NCI-H226 (cell line): ENCODE measurements around the gene SFXN3.

Experiments used
- DNase-seq: peaks from one replicate; pipeline ENCODE4 v3.0.0-alpha.2; 2015

The SFXN3 gene, protein sequence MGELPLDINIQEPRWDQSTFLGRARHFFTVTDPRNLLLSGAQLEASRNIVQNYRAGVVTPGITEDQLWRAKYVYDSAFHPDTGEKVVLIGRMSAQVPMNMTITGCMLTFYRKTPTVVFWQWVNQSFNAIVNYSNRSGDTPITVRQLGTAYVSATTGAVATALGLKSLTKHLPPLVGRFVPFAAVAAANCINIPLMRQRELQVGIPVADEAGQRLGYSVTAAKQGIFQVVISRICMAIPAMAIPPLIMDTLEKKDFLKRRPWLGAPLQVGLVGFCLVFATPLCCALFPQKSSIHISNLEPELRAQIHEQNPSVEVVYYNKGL

DNA sequence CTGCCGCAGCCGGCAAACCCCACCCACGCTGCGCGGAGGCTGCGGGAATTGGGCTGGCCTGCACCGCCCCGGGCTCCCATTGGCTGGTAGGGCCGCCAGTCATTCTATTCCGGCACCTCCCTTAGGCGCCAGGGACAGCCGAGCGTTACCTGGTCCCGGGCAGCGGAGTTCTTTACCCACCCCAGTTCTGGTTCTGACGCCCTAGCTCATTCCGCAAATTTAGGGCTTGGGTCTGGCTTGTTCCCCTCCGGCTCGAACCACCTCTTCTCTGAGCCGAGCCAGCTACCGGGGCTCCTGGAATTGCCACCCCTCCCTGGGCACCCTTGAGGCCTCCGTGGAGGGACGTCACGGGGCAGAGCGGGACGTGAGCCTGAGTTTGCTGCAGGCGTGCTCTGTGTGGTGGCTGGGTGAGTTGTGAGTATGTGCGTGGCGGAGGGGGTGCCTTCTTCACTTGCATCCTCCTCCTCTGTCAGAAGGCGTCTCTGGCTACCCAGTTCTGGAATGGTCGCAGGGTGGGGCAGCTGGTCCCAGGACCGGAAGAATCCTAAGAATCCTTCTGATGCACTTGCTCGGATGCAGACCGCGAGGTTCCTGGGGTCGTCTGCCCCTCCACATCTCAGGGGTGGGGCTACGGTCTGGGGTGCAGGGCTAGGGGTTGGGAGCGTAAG is at the start of gene SFXN3, which contains the start of gene PDZD7:
SFXN3 (plus strand) TSS at position 107 of the 668 bp plus-strand sequence. CDS start 3,461 bp downstream, outside the sequence.
PDZD7 (minus strand) TSS at position 2 of the 668 bp plus-strand sequence. CDS start 910 bp downstream, outside the sequence.
- peak; percentile 86 for DNase-seq

DNA sequence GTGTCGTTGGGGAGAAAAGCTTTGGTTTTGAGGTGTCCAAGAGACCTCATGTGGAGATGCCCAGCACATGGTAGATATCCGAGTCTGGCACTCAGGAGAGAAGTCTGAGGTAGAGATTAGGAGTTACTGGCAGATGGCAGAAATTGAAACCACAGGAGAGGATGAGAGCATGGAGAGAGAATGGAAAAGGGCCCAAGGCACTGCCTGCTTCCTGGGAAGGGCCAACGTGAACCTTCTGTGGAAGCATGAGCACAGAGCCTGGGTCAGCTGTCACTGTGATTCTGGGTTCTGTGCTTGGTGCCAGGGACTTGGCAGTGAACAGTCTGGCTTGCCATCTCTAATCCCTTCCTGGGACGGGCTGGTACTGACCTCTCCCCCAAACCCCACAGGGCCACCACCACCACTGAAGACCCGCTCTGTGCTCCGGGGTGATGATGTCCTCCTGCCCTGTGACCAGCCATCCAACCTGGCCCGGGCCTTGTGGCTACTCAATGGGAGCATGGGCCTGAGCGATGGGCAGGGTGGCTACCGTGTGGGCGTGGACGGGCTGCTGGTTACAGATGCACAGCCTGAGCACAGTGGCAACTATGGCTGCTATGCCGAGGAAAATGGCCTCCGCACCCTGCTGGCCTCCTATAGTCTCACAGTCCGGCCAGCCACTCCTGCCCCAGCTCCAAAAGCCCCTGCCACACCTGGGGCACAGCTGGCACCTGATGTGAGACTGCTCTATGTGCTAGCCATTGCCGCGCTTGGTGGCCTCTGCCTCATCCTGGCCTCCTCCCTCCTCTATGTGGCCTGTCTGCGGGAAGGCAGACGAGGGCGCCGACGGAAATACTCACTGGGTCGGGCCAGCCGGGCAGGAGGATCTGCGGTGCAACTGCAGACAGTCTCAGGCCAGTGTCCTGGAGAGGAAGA is 47.9 kb upstream of the SFXN3 start:
- no peak for DNase-seq

DNA sequence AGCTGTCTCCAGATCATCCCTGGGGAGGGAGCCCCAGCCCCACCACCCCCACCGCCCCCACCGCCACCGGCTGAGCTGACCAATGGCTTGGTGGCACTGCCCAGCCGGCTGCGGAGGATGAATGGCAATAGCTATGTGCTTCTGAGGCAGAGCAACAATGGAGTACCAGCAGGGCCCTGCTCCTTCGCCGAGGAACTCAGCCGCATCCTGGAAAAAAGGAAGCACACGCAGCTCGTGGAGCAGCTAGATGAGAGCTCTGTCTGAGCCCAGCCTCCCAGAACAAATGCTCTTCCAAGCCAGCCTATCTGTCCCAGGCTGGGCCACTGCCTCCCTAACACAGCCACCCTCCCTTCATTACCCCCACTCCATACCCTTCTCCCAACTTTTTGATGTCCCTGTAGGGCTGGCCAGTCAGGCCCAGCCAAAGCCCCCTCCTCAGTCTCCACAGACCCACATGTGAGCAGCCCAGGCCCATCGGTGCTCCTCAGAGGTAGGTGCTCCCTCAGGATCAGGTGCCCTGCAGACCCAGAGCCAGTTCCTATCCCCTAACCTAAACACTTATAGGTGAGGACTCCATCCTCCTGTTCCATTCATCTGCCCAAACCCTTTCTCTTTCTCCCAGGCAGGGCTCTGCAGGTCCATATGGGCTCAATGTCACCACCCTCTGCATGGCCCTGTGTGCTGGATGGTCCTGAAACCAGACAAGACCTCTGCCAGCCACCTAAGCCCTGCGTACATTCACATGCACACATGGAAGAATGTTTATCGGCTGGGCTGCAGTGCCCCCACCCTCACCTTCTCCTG is 47.0 kb upstream of the SFXN3 start:
- DNase-seq: no peak

DNA sequence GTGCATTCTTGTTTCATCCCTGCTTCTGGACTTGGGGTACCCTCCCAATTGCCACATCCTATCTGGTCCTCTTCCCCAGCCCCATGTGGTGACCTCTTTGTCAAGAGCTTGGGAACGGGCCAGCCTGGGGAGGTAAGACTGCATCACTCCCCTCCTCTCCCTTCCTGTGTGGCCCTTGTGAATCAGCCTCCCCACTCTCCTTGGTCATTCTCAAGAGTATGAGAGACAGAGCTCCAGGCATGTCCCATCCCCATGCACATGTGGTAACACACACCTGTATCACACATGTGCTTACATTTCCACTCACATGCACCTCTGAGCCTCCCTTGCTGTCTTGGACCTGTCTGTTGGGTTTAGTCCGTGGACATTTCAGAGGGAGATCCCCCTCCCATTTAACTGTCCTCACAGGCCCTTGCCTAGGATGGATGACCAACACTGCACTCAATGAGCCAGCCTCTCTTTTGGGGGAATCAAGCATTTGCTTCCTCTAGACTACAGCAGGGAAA is 46.3 kb upstream of the SFXN3 start:
- DNase-seq: no peak

DNA sequence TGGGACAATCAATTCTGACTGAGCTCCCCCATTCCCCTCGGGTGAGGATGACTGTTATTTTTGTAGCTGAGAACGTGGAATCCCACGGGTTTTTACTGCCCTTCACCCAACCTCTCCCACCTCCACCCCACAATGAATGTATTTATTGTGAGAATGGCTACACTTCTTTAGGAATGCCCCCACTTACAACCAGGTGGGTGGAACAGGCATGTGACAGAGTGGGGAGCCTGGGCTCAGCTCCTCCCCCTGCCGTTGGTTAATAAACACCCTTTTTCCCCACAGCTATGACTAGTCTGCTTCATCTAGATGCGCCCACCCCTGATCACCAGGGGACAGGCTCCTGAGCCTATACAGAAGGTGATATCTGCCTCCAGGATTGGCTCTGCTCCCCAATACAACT is 45.7 kb upstream of the SFXN3 start:
- no peak for DNase-seq

DNA sequence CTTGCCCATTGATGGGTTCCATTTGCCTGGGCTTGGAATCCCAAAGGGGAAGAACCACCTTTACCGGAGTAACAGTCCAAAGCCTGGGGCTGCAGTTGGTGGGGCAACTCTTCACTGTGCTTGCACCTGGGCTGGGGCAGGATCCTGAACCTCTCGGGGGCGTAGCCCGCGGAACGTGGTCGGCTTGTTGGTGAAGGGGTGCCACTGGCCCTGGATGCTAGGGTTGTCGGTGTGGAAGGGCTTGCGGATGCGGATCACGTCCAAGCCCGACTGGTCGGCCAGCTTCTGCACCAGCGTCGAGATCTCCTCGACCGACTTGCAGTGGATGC is 44.4 kb upstream of the SFXN3 start:
- no peak for DNase-seq

DNA sequence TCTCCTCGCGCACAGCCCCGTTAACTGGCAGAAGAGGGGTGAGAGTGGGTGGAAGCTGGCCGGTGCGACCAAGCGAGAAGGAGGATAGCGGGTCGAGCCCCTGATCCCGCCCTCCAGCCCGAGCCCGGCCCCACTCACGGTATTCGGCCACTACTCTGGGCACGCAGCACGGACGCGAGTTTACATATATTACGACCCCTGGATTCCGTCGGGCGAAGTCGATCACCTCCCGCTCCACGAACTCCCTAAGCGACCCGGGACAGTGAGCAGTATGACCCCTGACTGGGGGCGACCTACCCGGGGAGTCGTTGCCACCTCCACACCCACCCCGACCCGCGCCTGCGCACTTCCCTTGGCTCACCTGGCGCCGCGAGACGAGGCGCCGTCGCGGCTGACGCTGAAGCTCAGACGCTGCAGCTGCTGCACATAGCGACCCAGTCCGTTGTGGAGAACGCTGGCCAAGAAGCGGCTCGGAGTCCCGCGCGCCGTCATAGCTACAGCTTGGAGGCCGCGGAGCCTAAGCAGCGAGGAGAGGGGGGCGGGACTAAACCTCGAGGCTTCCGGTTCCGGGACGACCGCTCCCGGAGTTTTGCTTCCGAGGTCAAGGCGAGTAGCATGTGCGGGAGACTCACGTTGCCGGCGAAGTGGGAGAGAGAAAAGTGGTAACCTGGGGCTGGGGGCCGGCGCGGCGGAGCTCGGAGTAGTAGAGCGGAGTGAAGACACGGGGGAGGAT is 43.9 kb upstream of the SFXN3 start, which contains the start of the genes MRPL43 and TWNK:
MRPL43 (minus strand) TSS at position 546 of the 733 bp plus-strand sequence; CDS start at position 492, 54 bp downstream.
TWNK (plus strand) TSS at position 592 of the 733 bp plus-strand sequence. CDS start 668 bp downstream, outside the sequence.
- DNase-seq: peak; percentile 76

DNA sequence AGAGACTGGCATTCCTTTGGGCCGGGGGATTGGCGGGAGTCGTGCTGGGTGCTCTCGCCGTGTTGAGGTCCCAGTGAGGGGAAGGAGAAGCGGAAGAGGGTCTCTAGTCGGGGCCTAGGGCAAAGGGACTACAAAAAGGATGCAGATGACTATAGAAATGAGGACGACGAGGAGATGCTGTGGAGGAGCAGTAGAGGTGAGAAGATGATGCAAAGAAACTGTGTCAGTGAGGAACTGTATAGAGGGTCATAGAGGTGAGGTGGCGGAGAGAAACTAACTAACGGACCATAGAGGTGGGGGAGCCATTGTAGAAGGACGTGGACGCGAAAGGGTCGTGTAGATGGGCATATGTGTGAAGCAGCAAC is 43.4 kb upstream of the SFXN3 start:
- DNase-seq: no peak

DNA sequence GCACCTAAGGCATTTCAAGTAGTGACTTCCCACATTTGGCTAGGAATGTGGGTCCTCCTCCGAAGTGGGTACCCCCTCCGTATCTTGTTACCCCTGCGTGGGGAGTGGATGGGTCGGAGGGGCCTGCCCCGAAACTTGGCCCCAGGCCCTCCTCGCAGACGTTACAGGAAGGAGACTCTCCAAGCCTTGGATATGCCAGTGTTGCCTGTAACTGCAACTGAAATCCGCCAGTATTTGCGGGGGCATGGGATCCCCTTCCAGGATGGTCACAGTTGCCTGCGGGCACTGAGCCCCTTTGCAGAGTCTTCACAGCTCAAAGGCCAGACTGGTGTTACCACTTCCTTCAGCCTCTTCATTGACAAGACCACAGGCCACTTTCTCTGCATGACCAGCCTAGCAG is 42.9 kb upstream of the SFXN3 start:
- DNase-seq: no peak

DNA sequence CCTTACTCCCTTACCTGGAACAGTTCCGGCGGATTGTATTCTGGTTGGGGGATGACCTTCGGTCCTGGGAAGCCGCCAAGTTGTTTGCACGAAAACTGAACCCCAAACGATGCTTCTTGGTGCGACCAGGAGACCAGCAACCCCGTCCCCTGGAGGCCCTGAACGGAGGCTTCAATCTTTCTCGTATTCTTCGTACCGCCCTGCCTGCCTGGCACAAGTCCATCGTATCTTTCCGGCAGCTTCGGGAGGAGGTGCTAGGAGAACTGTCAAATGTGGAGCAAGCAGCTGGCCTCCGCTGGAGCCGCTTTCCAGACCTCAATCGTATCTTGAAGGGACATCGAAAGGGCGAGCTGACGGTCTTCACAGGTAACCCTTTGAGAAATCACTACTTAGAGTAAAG is 41.9 kb upstream of the SFXN3 start:
- DNase-seq: no peak

DNA sequence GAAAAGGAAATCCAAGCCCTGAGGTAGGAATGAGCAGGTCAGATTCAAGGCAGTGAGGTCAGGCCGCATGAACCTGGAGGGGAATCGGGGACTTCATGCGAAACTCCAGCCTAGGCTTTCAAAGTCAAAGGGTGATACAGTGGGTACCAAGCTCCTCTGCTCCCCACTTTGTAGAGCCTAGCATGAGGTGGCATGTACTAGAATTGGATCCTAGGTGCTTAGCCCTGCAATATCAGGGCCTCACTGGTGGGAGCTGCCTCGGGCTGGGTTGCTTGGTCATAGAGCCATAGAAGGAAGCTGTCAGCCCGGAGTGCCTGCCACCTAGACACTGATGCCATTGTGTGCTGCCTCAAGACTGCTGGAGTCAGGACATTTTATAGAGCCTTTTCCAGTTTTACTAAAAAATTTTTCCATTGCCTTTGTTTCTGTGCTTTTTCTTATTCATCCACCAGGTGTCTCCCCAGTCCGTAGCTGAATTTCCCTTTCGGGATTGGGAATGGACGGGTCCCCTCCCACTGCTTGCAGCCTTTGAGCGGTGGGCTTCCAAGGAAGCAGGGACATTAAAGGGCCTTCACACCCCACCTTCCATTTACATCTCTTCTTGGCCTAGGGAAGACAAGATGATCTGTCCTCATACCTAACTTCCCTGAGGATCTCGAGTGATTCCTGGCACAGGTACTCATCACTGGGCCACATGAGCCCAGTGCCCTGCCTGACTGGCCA is 36.9 kb upstream of the SFXN3 start:
- DNase-seq: no peak

DNA sequence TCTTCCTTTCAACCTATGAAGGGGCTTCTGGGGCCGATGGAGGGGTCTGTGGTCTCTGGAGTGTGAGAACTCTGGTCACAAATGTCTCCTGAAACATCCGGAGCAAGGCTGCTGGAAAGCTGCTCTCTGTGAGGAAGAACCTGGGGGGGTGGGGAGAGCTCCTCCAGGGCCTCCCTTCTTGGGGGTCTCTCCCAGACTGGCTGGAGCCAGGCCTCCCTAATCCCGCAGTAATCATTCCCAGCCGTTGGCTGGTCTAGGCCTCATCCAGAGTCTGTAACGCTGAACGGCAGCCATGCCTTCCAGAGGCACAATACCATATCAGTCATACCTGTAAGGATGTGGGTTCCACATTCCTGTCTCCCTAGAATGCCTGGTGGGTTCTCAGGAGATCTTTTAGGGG is 35.9 kb upstream of the SFXN3 start:
- no peak for DNase-seq

DNA sequence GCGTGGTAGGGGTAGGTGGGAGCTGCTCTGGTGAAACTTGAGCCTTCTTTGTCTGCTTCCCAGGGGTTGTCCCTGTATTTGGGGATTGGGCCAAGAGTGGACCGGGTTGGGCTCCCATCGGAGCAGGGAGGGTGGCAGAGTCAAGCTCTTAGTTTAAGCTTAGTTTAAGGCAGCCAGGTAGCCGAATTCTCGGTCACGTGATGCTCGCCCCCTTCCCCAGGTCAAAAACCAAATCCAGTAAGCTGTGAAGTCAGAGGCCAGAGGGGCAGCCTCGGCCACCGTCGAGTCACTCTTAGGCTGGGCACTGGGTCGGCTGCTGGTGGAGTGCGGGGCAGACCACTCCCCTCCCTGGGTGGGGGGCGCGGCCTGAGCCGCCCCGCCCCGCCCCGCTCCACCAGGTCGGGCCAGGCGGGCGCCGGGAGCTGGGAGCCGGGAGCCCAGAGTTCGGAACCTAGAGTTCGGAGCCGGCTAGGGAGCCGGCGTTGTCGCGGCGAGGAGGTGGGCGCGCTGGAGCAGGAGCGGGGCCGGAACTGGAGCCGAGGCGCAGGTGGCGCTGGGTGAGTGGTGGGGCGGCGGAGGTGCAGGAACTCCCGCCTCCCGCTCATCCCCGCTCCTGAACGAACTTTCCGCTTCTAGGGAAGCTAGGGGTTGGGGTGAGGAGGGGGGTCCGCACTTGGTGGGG is 34.2 kb upstream of the SFXN3 start:
- peak; percentile 29 for DNase-seq

DNA sequence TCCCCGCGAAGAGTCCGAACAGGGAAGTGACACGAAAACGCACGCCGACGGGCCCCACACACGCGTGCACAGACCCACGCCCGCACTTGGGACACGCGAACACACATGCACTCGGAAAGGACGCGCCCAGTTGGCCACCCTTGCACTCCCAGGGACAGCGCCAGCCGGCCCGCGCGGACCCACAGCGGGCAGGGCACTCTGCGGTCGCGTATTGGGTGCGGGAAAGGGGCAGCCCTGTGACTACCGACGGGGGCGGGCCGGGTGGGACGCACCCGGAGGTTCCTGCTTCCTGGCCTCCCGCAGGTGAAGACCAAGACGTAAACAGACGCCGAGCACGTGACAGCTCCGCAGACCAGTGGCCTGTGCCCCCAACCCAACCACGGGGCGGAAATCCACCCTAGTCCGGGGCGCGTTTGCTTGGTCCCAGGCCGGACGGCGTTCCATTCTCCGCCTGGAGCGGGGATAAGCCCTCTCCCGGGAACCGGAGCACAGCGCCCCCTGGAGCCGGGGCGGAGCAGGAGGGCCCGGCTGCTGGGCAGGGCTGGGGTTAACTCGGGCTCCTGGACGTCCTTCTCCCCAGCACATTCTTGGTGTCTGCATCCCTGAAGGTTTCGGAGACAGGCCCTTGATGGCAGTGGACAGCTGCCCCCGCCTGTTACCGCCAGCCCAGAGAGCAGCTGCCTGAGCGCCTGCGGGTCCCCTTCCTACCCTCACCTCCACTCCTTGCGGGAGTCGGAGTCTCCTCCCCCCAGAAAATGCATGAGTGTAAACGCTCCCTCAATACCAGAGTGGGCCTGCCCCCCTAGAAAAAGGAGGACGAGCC is 33.5 kb upstream of the SFXN3 start:
- peak; percentile 80 for DNase-seq

DNA sequence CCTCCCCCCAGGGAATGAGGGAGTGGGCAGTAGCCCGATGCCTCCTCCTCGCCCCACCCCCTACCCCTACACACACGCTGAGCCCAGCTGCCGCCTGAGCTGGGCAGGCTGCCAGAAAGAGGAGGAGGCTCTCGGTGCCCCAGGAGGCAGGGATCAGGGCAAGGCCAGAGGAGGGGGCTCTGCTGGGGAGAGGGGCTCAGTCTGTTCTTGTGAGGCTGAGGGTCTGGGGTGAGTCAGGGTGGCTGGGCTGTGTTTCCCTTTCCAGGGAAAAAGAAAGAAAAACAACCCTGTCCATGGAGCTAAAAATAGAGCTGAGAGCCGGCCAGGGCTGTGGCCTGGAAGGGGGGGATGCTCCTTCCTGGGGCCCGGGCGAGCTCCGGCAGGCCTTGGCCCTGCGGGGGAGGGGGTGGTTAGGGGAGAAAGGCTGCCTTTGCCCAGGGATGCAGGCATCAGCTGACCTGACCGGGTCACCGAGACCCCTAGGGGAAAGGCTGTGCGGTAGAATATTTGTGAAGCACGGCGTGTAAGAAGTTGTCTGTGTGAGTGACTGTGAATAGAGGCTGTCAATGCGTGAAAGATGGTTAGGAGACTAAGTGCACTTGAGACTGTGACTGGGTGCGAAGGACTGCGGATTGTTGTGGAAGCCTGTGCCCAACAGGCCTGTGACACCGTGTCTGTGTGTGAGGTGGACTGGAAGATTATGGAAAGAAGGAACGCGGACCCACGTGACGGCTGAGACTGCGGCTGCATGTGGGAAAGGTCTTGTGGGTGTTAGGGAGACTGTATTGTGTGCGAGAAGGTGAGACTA is 32.6 kb upstream of the SFXN3 start:
- peak; percentile 81 for DNase-seq

DNA sequence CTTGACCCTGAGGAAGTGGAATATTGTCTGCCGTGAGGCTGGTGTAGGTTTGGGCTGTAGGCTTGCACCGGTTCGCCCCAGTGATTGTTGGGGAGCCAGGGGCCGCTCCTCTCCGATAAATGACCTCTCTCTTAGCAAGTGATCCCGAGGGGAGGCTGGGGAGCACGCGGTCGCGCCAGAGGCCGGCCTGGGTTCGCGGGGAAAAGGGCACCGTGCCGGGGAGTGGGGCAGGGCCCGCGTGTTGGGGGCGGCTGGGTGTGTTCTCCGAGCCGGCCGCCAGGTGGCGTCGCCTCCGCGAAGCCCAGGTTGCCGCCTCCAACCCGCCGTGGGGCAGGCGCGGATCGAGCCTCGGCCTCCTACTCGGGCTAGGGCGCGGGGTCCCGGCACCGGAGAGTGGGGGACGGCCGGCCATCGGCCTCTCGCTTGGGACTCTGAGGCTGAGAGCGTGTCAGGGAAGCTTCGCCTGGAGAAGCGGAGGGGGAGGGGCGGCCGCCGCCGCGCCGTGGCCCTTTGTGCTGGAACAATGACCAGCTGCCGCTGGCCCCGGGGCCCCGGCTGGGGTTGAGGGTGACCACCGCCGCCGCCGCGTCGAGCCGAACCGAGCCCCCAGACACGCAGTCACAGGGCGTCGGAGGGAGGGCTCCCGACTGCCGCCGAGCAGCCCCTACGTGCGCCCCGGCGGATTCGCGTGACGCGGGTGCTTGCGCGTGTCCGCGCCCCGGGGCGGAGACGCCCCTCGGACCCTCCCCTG is 31.9 kb upstream of the SFXN3 start:
- peak; percentile 65 for DNase-seq

DNA sequence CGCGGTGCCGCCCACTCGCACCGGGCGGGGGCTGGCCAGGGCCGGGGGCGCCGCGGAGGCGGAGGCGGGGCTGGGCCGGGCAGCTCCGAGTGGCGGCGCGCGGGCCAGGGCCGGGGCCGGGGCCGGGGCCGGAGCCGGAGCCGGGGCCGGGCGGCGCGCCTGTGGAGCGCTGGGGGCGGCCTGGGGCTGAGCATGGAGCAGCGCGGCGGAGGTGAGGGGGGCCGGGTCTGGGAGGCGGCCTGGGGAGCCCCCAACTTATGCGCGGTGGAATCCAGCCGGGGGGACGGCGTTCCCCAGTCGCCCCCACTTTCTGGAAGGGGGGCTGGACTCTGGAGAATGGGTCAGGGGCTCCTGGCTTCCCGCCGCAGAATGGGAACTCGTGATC is 31.3 kb upstream of the SFXN3 start, which contains the start of gene LZTS2:
LZTS2 (plus strand) TSS at position 67 of the 385 bp plus-strand sequence. CDS start 2,731 bp downstream, outside the sequence.
- no peak for DNase-seq
